ENCODE data around the gene PCDHGA4.

DNA sequence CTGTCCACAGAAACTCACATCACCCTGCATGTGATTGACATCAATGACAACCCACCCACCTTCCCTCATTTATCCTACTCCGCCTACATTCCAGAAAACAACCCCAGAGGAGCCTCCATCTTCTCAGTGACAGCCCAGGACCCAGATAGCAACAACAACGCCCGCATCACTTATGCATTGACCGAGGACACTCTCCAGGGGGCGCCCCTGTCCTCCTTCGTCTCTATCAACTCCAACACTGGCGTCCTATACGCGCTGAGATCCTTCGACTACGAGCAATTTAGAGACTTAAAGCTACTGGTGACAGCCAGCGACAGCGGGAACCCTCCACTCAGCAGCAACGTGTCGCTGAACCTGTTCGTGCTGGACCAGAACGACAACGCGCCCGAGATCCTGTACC is 9.5 kb upstream of the PCDHGA4 start:
- TF ChIP-seq, protein P1, sequence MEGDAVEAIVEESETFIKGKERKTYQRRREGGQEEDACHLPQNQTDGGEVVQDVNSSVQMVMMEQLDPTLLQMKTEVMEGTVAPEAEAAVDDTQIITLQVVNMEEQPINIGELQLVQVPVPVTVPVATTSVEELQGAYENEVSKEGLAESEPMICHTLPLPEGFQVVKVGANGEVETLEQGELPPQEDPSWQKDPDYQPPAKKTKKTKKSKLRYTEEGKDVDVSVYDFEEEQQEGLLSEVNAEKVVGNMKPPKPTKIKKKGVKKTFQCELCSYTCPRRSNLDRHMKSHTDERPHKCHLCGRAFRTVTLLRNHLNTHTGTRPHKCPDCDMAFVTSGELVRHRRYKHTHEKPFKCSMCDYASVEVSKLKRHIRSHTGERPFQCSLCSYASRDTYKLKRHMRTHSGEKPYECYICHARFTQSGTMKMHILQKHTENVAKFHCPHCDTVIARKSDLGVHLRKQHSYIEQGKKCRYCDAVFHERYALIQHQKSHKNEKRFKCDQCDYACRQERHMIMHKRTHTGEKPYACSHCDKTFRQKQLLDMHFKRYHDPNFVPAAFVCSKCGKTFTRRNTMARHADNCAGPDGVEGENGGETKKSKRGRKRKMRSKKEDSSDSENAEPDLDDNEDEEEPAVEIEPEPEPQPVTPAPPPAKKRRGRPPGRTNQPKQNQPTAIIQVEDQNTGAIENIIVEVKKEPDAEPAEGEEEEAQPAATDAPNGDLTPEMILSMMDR (IDR thresholded peaks at IDR 0.05) = no peak
- no peak for TF ChIP-seq POLR2AphosphoS2 (conservative IDR thresholded peaks at IDR 0.05; ENCODE audit: low read length)
- no peak for TF ChIP-seq POLR2A (IDR thresholded peaks at IDR 0.05; ENCODE audit: low read length)
- TF ChIP-seq ZFP36 (IDR thresholded peaks at IDR 0.05; ENCODE audit: borderline replicate concordance, partially characterized antibody) = no peak
- no peak for TF ChIP-seq REST (IDR thresholded peaks at IDR 0.05)
- no peak for TF ChIP-seq EHF (CRISPR knock-in tag; IDR thresholded peaks at IDR 0.05)
- TF ChIP-seq EP300 (IDR thresholded peaks at IDR 0.05) = no peak
- no peak for TF ChIP-seq ATOH8 (CRISPR knock-in tag; IDR thresholded peaks at IDR 0.05; ENCODE audit: low read depth)
- TF ChIP-seq BHLHE40 (IDR thresholded peaks at IDR 0.05; ENCODE audit: low read depth, low read length) = no peak
- no peak for TF ChIP-seq ELK1 (IDR thresholded peaks at IDR 0.05; ENCODE audit: low read depth, low read length)
- no peak for TF ChIP-seq EHMT2 (IDR thresholded peaks at IDR 0.05; ENCODE audit: low read depth)
- TF ChIP-seq HDAC2 (IDR thresholded peaks at IDR 0.05) = no peak
- no peak for TF ChIP-seq E2F6 (IDR thresholded peaks at IDR 0.05; ENCODE audit: borderline replicate concordance, low read depth)
- no peak for TF ChIP-seq KDM1A (IDR thresholded peaks at IDR 0.05; ENCODE audit: low read depth)
